Activated CD4-positive, alpha-beta T cell treated with anti-CD3 and anti-CD28 coated beads, Interleukin-2, amount 50 U/mL, for 48 hours (primary cell): ENCODE measurements around the gene CACNG4.

Experiments used
- DNase-seq, 2 experiments: peaks; one replicate each; pipeline ENCODE4 v3.0.0-alpha.2; 2020

The CACNG4 gene

GRCh38 chr17:67044016-67044772 is 79.7 kb downstream of the CACNG4 start, which contains the start of gene CACNG1:
Gene CACNG1 (plus strand): TSS chr17:67044554. CDS start chr17:67044661, 107 bp downstream.
- DNase-seq, result no peak

DNA sequence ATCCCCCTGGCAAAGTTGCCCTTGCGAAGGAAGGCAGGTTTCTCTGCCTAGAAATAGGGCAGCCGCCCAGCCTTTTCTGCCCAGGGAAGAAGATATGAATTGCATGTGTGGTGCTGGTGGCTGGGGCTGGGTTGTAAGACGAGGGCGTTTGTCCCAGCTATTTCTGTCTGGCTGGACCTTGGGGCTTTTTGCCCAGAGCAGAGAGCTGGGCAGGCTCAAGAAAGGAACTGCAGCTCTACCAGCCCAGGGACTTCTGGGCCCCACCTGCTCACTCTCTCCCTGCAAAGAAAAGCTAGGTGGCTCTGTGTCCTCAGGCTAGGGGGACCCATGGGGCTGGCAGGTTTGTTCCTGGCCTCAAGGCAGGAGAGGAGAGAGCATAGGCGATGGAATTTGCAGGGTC is 80.4 kb downstream of the CACNG4 start:
- DNase-seq, result no peak

GRCh38 chr17:67046398-67046797 is 81.9 kb downstream of the CACNG4 start:
- no peak for DNase-seq

GRCh38 chr17:67047382-67047781 is 82.9 kb downstream of the CACNG4 start:
- no peak for DNase-seq

DNA sequence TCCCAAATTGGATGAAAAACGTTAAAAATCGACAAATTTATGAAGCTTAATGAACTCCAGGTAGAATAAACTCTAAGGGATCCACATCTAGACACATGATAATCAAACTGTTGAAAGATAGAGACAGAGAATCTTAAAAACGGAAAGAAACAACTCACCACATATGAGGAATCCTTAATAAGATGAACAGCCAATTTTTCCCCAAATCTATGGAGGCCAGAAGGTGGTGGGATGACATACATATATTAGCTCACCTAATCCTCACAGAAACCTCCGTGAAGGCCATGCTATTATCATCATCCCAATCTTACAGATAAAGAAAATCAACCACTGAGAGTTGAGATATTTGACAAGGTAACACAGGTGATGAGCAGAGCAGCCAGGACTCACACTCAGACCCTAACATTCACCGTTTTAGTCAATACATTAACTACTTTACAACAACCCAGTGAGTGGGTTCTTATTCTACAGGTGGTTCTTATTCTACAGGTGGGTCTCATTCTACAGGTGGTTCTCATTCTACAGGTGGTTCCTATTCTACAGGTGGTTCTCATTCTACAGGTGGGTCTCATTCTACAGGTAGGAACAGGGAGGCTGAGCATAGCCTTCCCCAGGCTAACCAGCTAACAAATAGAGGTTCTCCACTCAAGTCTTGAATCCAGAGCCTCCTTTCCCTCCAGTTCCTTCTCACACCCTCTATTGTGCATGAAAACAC is 84.7 kb downstream of the CACNG4 start:
- no peak for DNase-seq

DNA sequence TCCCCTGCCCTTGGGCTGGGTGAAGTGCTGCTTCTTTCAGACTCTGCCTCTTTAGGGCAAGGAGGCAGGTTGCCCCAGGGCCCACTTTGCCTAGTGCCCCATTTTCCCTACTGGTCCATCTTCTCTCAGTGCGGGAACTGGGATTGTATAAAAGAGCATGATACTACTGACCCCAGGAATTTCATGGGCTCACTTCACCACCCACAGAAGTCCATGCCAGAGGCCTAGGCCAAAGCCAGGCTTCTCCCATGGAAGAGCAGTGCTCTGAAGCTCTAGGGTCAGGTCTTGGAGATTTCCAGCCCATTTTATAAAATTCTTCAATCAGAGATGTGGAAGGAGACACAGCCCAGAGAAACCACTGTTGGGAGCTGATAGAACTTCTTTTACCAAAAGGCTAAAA is 85.6 kb downstream of the CACNG4 start:
- no peak for DNase-seq

- DNase-seq, result no peak
These were observed 86.1 kb downstream of the CACNG4 start for GRCh38 chr17:67050471-67051154.

DNA sequence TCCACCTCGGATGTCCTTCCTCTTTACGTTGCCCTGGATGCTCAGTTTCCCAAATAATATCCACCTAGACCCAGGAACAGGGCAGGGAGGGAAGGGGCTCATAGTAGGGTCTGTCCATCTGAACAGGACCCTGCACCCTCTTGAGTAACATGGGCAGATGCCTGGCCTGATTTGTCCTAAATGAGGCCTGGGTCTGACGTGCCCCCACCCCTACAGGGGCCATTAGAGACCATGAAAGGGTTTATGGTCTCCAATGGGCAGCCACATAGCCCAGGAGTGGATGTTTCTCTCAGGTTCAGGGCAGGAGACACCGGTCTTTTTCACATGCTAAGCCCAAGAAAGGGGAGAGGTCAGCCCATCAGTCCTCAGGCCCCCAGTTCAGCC is 86.6 kb downstream of the CACNG4 start:
- DNase-seq, result no peak

GRCh38 chr17:67051837-67052236 is 87.3 kb downstream of the CACNG4 start:
- no peak for DNase-seq

DNA sequence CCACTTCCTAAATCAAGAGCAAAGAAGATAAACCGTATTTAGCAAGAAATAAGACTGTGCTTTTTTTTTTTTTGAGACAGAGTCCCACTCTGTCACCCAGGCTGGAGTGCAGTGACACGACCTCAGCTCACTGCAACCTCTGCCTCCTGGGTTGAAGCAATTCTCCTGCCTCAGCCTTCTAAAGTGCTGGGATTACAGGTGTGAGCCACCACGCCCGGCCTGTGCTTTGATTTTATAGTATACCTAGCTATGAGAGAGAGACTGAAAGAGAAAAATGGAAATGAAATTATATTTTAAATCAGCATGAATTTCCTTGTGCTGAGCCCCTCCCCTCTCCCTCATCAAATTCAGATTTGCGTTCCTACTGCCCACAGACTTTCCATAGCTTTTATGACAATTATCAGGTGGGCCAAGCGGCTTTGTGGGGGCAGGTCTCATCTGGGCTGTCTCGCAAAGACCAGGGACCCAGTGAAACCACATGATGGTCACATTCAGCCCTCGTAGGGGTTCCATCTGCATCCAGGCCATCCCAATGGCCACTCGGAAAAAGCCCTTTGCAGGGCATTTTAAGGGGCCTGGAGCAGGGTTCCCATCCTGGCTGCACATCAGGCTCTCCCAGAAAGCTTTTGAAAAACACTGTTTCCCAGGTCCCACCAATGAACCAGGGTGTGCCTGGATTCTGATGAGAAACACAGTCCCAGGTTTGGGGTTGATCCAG is 88.4 kb downstream of the CACNG4 start:
- no peak for DNase-seq

GRCh38 chr17:67053438-67054000 is 89.0 kb downstream of the CACNG4 start:
- DNase-seq, result no peak

GRCh38 chr17:67054011-67054591 is 89.6 kb downstream of the CACNG4 start:
- no peak for DNase-seq

DNA sequence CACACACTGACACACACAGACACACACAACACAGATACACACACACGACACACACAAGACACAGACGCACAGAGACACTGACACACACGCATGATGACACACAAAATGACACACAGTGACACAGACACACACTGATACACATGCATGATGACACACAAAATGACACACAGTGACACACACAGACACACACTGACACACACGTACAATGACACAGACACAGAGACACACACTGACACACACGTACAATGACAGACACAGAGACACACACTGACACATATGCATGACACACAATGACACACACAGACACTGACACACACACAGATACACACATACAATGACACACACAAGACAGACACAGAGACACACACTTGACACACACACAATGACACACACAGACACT is 90.1 kb downstream of the CACNG4 start:
- no peak for DNase-seq

DNA sequence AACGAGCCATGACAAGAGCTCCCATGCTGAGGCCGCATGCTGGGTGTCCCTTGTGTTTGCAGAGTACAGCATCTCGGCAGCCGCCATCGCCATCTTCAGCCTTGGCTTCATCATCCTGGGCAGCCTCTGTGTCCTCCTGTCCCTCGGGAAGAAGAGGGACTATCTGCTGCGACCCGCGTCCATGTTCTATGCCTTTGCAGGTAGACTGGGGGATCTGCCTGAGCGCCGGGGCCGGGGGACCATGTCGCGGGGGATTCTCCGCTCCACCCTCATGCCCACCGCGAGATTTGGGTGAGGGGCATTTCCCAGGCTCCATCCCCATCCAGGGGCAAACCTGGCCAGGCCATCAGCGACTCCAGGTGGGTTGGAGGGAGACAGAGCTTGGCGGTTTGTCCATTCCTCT is 90.5 kb downstream of the CACNG4 start:
- no peak for DNase-seq

DNA sequence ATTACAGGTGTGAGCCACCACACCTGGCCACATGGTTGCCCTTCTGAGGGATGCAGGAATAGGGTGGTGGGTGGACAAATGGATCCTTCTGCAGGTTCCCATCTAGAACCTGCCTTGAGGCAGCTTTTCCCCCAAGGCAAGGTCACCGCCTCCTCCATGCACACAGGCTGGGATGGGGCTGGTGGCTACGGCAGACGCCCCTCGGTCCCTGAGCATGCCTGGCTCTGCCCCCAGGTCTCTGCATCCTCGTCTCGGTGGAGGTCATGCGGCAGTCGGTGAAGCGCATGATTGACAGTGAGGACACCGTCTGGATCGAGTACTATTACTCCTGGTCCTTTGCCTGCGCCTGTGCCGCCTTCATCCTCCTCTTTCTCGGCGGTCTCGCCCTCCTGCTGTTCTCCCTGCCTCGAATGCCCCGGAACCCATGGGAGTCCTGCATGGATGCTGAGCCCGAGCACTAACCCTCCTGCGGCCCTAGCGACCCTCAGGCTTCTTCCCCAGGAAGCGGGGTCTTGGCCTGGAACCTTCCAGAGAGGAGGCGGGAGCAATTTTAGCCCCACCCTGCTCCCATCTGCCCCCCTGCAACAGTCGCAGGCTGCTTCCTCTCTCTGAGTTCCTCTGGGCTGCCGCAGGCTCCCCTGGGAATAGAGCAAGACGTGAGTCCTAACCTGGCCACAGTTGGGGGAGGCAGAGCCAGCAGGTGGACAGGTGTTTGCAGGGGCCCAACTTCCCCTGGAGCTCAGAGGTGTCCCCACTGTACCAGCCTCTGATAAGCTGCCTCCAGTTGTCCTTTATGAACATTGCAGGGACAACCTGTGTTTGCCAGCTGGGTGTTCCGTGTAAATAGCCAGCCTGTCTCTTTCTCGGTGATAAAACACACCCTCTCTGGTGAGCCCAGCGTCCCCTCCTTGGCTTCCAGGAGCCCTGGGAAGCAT is 91.6 kb downstream of the CACNG4 start:
- DNase-seq, result no peak

GRCh38 chr17:67056746-67057490 is 92.4 kb downstream of the CACNG4 start:
- DNase-seq, result no peak

GRCh38 chr17:67058036-67058435 is 93.5 kb downstream of the CACNG4 start:
- DNase-seq, result no peak

GRCh38 chr17:67059372-67059771 is 94.9 kb downstream of the CACNG4 start:
- no peak for DNase-seq

GRCh38 chr17:67063141-67063540 is 98.6 kb downstream of the CACNG4 start:
- DNase-seq, result no peak

- no peak for DNase-seq
These were observed 102.2 kb downstream of the CACNG4 start for GRCh38 chr17:67066717-67067116.
